NCI-H82 treated with DMSO at 0.1 percent for 48 hours (cell line): ENCODE data around the gene PTCD2.

Source experiments
- DNase-seq: peaks from one replicate; lab custom pipeline; 2025; ENCODE audit not compliant: unreplicated experiment; lab: John Stamatoyannopoulos, UW

Gene PTCD2

GRCh38 chr5:72346398-72346797 lies 26.2 kb downstream of the PTCD2 start:
- no peak for DNase-seq

GRCh38 chr5:72347801-72348308 lies 27.7 kb downstream of the PTCD2 start:
- no peak for DNase-seq

- DNase-seq: no peak
Measured at GRCh38 chr5:72351376-72351775, 31.2 kb downstream of the PTCD2 start.

GRCh38 chr5:72352616-72353015 lies 32.4 kb downstream of the PTCD2 start:
- DNase-seq: no peak

GRCh38 chr5:72353046-72353445 lies 32.9 kb downstream of the PTCD2 start:
- DNase-seq: no peak

GRCh38 chr5:72355706-72356299 lies 35.6 kb downstream of the PTCD2 start:
- peak; percentile 49 for DNase-seq

- DNase-seq: no peak
Measured at GRCh38 chr5:72356361-72356760, 36.2 kb downstream of the PTCD2 start.

GRCh38 chr5:72358925-72359324 lies 38.8 kb downstream of the PTCD2 start:
- no peak for DNase-seq

GRCh38 chr5:72359886-72360285 lies 39.7 kb downstream of the PTCD2 start:
- no peak for DNase-seq

GRCh38 chr5:72363166-72363802 lies 43.1 kb downstream of the PTCD2 start:
- DNase-seq: no peak

GRCh38 chr5:72364171-72364570 lies 44.0 kb downstream of the PTCD2 start:
- no peak for DNase-seq

- DNase-seq: no peak
Measured at GRCh38 chr5:72364951-72365350, 44.8 kb downstream of the PTCD2 start.

- DNase-seq: peak; percentile 67
Measured at GRCh38 chr5:72366324-72366976, 46.3 kb downstream of the PTCD2 start.

GRCh38 chr5:72368271-72368670 lies 48.1 kb downstream of the PTCD2 start:
- DNase-seq: no peak

GRCh38 chr5:72369301-72369700 lies 49.1 kb downstream of the PTCD2 start:
- DNase-seq: no peak

GRCh38 chr5:72369711-72370110 lies 49.5 kb downstream of the PTCD2 start:
- DNase-seq: no peak

- no peak for DNase-seq
Measured at GRCh38 chr5:72372331-72372730, 52.2 kb downstream of the PTCD2 start.

GRCh38 chr5:72372923-72373322 lies 52.8 kb downstream of the PTCD2 start:
- DNase-seq: no peak

GRCh38 chr5:72374844-72375243 lies 54.7 kb downstream of the PTCD2 start:
- DNase-seq: no peak

- DNase-seq: no peak
Measured at GRCh38 chr5:72376381-72376780, 56.2 kb downstream of the PTCD2 start.

GRCh38 chr5:72377910-72378638 lies 57.9 kb downstream of the PTCD2 start:
- DNase-seq: peak; percentile 91
